Lower lobe of right lung (tissue), 2 donors: ENCODE measurements around the gene MON2. TPM values are rescaled to one million over a fixed set of nuclear protein-coding genes. Genes with fewer than 3 reads are reported as not detected.

Experiments
- ATAC-seq, 2 donors: fragments of 200-7000 bp; cut with Tn5 transposase; one replicate each; pipeline ENCODE4 v1.9.1; 2020 to 2022; ENCODE audit warnings: mild to moderate bottlenecking in 2 of 2, moderate library complexity in 2 of 2
- DNase-seq: peaks from one replicate; pipeline ENCODE4 v3.0.0-alpha.2; 2020
- H3K27ac ChIP-seq: fragments of 200-600 bp; one replicate; pipeline ENCODE4 v1.8.0; 2022
- H3K27me3 ChIP-seq: fragments of 200-600 bp; one replicate; pipeline ENCODE4 v1.8.0; 2022; ENCODE audit warnings: low read depth
- H3K36me3 ChIP-seq: fragments of 200-600 bp; one replicate; pipeline ENCODE4 v1.8.0; 2022; ENCODE audit warnings: mild to moderate bottlenecking
- H3K4me1 ChIP-seq: fragments of 200-600 bp; one replicate; pipeline ENCODE4 v1.8.0; 2022
- H3K4me3 ChIP-seq: fragments of 200-600 bp; one replicate; pipeline ENCODE4 v1.8.0; 2022; ENCODE audit warnings: mild to moderate bottlenecking
- H3K9me3 ChIP-seq: fragments of 200-600 bp; one replicate; pipeline ENCODE4 v1.8.0; 2022
- intact Hi-C: fragments of 100-400 bp; cut with DNase I; formaldehyde crosslinking; loops from one replicate; pipeline ENCODE4 v1.11.0; 2022
- microRNA-seq: library from miRNA; unstranded; fragments of <30 nt; microRNA quantifications from one replicate; pipeline ENCODE4 v1.2.0, GENCODE V29; 2020; ENCODE audit warnings: borderline number of aligned reads
- total RNA-seq: library from RNA; stranded (reverse); fragmentation: NEBNext Ultra II Directional; extraction: Animal tissue kit (Norgen Biotek cat#: 25700); gene quantifications from one replicate; pipeline ENCODE4 v1.2.1, GENCODE V29; 2021
- TF ChIP-seq, protein P1 (sequence below): fragments of 200-600 bp; IDR thresholded peaks from one replicate; pipeline ENCODE4 v1.8.0; 2022; ENCODE audit warnings: antibody characterized with exemption, mild to moderate bottlenecking
- donor health status: DM: no; HTN: yes; CAD: no; lungs with severe emphysema.

MON2 gene
- total RNA-seq, 1 donor from 2014 or later = 48.6 TPM

DNA sequence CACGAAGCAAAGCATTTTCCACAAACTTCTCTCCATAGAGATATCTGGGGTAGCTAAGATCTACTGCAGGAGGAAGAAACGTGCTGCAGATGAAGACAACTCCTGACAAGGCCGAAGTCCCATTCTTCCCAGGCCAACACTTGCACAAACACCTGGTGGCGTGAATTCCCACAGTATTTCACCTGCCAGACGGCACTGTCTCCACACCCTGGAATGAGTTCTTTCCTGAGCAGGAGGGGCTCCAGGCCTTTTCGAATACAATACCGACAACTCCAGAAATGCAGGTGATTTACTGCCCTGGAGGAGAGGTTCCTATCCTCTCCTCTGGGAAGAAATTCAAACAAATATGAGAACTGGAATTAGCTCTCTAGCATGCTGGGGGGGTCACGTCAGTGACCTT lies 179.9 kb downstream of the MON2 start:
- H3K9me3 ChIP-seq = no peaks in the 10 kb centered on the region
- TF ChIP-seq, protein P1, sequence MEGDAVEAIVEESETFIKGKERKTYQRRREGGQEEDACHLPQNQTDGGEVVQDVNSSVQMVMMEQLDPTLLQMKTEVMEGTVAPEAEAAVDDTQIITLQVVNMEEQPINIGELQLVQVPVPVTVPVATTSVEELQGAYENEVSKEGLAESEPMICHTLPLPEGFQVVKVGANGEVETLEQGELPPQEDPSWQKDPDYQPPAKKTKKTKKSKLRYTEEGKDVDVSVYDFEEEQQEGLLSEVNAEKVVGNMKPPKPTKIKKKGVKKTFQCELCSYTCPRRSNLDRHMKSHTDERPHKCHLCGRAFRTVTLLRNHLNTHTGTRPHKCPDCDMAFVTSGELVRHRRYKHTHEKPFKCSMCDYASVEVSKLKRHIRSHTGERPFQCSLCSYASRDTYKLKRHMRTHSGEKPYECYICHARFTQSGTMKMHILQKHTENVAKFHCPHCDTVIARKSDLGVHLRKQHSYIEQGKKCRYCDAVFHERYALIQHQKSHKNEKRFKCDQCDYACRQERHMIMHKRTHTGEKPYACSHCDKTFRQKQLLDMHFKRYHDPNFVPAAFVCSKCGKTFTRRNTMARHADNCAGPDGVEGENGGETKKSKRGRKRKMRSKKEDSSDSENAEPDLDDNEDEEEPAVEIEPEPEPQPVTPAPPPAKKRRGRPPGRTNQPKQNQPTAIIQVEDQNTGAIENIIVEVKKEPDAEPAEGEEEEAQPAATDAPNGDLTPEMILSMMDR = no peak
- no peaks in the 10 kb centered on the region for H3K27me3 ChIP-seq
- DNase-seq (no peak), ATAC-seq (no peak)
- no peaks in the 10 kb centered on the region for H3K36me3 ChIP-seq
- H3K4me3 ChIP-seq = no peak overlapping the region
- intact Hi-C loops = no loop called here
- no peaks in the 10 kb centered on the region for H3K4me1 ChIP-seq
- H3K27ac ChIP-seq = no peak overlapping the region

- no peaks in the 10 kb centered on the region for H3K4me1 ChIP-seq
- peak overlapping the region; percentile 39 for H3K27ac ChIP-seq
- intact Hi-C loops = no loop called here
- TF ChIP-seq, protein P1 = no peak
- DNase-seq (no peak), ATAC-seq (peak; percentile 53 to 76)
- no peaks in the 10 kb centered on the region for H3K27me3 ChIP-seq
- H3K9me3 ChIP-seq = no peaks in the 10 kb centered on the region
- no peak overlapping the region for H3K4me3 ChIP-seq
- no peaks in the 10 kb centered on the region for H3K36me3 ChIP-seq
Observed at GRCh38 chr12:62647586-62647985, 181.0 kb downstream of the MON2 start.

GRCh38 chr12:62649412-62650138 lies 182.9 kb downstream of the MON2 start:
- Histone ChIP-seq H3K36me3 (no peaks in the 10 kb centered on the region), H3K27ac (no peak overlapping the region), H3K4me1 (no peaks in the 10 kb centered on the region), H3K4me3 (no peak overlapping the region), H3K27me3 (no peaks in the 10 kb centered on the region), H3K9me3 (no peaks in the 10 kb centered on the region)
- intact Hi-C loops = no loop called here
- DNase-seq (no peak), ATAC-seq (no peak)
- TF ChIP-seq, protein P1 = no peak

Small RNAs within 50 kb of the gene (microRNA-seq; reads per million reads assigned to microRNA genes)
- 24,937 reads per million, percentile 97 among the genes with 10 or more reads in this experiment for gene MIRLET7I

Other genes starting within 250 kb of the MON2 start
- gene USP15, start 206.4 kb upstream of the MON2 start, total RNA-seq = 91.9 TPM